Loucy (cell line): ENCODE results near the gene MAML3.

Experiments used
- CTCF ChIP-seq: fragments of 200-600 bp; sonication (generic); conservative IDR thresholded peaks from 2 replicates; pipeline ENCODE4 v1.5.1; 2014; ENCODE audit warnings: mild to moderate bottlenecking, antibody characterized with exemption, low read length
- EZH2phosphoT487 ChIP-seq: fragments of 200-600 bp; IDR thresholded peaks from 2 replicates; pipeline ENCODE4 v1.6.1; 2018; ENCODE audit warnings: antibody characterized with exemption, mild to moderate bottlenecking, moderate library complexity, borderline replicate concordance

GRCh38 chr4:139749835-139750498 is 404.0 kb downstream of the MAML3 start:
- TF ChIP-seq CTCF: peak; percentile 33
- TF ChIP-seq EZH2phosphoT487: no peak
